CD4-positive, alpha-beta T cell treated with Interleukin-15 for 1 hour (primary cell): ENCODE data around the gene ACKR3.

ENCODE experiments used
- DNase-seq: peaks from one replicate; pipeline ENCODE4 v3.0.0-alpha.2; 2020

The ACKR3 gene

DNA sequence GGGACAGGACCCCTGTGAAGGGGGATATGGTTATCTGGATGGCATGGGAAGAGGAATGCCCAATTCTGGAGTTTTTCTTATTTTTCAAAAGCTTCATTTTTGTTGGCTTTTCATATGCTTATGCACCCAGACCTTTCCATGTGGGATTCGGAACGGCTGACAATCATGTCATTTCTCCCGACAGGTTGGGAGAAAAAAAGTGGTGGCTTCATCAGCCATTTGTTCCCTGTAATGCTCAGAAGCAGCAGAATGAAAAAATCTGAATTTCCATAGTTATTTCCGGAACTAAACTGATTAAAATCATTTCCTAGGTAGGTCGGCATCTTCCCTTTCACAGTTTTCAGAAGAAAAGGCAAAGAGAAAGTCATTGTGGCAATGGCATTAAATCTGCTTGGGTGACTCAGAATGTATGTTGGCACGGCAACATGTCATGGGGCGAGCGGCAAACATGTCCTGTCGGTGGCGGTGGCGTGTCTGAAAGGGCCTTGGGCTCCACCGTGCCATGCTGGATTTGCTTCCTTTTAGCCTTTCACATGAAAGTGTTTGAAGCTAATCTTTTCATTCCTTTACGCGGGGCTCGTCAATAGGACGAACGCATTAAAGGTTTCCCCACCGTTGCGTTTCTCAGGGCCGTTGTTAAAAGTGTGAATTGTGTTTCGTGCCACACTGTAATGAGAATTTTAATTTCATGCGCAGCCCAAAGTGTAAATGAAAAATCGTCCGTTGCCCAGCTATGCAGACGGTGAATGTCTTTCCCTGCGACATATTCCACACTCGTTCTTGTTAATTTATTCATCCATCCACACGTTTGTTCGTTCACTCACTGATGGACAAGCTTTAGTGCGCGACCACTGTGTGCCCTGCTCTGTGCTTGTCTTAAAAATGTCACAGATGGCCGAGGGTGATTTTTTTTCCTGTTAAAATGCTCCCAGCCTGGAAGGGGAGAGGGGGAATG lies 18.5 kb downstream of the ACKR3 start:
- peak; percentile 10 for DNase-seq

DNA sequence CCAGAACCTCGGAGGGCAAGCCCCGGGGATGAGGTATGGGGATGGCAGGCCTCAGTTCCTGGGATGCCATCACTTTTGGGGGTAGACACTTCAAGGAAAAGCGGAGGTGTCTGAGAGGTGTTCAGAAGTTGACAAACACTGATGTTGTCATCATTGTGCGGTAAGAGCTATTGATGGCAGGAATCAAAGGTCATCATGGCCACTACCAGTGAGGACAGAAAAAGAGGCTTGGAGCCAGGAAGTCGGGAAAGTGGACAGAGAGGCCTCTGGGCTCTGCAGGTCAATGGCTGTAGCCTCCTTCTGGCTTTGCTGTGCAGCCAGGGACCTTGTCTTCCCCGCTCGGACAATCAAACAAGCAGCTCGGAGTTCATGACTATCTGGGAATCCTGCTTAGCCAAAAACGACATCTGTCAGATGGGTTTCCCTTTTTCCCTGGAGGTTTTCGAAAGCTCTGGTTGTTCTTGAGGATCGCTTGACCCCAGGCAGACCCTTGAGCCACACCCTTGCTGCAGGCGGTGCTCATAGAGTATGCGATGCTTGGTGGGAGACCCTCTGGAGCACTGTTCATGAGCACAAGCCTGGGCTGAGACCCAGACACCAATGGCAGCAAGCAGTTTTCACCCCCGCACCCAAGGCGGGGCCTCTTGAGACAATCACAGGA lies 19.4 kb downstream of the ACKR3 start:
- no peak for DNase-seq

DNA sequence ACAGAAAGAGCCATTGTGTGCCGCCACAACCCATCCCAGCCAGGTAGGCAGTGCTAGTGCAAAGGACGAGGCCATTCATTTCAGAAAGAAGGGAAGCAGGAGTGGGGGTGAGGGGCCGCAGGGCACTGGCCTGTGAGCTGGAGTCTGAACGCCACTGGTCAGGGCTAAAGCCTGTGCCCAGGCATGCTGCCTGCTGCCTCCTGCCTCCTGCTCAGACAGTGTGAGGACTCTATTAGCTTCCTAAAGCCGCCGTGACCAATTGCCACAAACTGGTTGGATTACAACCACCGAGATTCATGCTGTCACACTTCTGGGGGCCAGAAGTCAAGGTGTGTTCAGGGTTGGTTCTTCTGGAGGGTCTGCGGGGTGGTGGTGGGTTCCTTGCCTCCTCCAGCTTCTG lies 21.2 kb downstream of the ACKR3 start:
- no peak for DNase-seq

DNA sequence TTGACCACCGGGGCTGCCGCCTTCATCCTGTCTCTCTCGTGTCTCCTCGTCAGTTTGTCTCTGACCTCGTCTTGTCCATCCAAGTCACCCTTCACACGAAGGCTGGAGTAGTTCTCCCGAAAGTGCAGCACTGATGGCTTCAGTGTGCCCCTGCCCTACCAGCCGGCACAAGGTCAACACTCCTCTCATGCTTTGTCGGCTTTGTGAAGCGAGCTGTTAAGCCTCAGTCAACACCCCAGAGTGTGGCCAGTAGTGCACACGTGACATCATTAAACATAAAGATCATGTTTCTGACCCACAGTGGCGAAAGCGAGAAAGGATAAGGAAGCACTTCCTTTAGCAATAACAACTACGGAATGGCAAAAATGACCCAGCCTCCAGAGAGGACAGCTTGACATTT lies 23.2 kb downstream of the ACKR3 start:
- DNase-seq = no peak

DNA sequence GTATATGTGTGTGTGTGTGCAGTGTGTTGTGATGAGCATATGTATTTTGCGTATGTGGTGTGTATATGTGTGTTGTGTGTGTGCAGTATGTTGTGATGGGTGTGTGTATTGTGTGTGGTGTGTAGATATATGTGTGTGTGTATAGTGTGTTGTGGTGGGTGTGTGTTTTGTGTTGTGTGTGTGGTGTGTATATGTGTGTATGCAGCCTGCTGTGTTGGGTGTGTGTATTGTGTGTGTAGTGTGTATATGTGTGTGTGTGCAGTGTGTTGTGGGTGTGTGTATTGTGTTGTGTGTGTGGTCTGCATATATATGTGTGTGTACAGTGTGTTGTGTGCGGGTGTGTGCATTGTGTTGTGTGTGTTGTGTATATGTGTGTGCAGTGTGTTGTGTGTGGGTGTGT lies 23.9 kb downstream of the ACKR3 start:
- no peak for DNase-seq

DNA sequence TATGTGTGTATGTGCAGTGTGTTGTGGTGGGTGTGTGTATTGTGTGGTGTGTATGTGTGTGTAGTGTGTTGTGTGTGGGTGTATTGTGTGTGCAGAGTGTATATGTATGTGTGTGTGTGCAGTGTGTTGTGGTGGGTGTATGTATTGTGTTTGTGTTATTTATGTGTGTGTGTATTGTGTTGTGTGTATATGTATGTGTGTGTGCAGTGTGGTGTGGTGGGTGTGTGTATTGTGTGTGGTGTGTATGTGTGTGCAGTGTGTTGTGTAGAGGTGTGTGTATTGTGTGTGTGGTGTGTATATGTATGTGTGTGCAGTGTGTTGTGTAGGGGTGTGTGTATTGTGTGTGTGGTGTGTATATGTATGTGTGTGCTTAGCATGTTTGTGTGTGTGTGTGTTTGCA lies 24.3 kb downstream of the ACKR3 start:
- no peak for DNase-seq

DNA sequence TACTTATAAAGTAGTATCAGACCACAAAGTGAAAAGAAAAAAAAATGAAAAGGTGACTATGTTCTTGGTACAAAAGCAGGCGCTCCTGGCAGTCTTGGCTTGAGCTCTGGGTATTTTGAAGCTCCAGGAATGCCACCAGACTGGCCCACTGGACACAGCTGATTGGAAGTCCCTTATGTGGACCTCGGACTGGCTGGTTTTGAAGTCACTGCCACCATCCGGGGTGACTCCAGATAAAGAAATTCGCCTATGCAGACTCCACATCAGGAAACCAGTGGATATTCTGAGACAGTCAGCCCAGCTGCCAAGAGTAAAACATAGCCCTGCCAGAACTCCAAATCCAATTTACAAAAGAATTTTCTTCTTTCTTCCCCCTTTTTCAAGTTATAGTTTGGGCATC lies 28.0 kb downstream of the ACKR3 start:
- DNase-seq = no peak

DNA sequence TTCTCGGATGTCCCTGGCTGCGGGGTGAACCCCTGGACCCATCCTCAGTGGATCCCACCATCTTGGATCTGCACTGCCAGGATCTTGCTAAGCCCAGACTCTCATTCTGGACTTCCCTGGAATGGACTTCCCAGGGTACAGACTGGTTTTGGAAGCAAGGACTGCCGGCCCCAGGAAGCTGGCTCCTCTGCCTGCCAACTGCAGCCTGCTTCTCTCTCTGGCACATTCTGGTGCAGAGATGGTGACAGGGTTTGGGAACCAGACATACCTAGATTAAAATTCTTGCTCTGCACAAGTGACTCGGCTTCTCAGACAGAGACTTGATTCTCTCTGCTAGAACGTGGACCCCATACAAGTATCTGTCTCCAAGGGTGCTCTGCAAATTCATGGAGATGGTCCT lies 29.4 kb downstream of the ACKR3 start:
- no peak for DNase-seq

DNA sequence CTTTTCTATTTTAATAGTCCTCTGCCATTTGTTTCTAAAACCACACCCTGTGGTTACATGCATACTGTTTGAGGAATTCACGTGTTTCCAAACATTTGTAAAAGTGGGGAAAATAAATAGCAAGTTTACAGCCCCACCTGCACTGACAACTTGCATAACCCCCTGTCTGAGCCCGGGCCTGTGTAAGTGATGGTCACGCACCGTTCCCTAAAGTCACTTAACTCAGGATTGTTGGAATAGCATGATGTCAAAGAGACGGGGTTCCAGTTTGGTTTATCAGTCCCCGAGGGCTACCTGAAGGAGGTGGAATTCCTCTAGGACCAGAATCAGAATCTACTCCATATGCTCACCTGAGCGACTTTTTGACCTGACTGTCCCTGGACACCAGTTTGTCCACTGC lies 30.5 kb downstream of the ACKR3 start:
- no peak for DNase-seq

DNA sequence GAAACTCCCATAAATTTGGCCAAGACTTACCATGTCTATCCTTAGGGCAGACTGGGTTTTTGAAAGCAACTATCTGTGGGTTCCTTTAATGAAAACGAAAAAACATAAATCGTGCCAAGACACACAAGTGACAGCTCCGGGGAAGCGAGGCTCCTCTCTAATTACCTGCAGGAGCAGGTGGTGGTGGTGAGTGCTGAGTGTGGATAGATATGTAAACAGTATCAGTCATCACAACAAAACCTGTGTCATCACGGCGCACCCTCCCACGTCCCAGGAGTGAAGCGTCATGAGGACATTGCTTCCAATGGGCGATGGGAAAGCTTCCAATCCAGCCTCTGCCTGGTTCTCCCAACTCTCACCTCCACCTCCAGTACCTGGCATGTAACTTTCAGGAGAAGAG lies 31.3 kb downstream of the ACKR3 start:
- DNase-seq = no peak

DNA sequence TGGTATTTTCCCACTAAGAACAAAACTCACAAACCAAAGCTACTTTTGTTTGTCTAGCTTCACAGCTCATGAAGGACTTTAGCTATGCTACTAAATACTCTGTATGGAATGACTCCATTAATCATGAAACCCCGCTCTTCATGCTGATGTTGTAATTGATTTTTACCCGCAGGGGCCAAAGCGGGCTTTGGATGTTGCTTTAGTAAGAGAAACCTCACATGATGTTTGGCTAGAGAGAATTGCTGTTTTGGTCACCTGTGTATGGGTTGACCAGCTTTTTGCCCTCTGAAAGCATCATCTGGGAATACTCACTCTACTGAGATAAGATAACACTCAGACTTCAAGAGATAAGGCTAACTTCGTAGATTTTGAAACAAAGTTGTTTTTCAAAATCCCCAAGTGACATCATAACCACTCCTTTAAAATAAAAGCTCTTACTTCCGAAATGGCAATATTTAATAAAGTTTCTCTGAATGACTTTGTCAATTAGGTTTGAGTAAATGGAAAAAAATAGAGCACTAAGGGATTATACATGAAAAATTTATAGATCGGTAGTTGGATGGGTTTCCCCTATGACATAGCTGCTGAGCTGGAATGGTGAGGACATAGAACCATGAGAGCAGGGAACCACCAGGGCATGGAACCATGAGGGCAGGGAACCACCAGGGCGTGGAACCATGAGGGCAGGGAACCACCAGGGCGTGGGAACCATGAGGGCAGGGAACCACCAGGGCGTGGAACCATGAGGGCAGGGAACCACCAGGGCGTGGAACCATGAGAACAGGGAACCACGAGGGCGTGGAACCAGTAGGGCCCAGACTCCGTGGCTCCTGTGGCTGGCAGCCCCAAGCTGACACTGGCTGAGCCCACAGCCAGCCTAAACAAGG lies 31.9 kb downstream of the ACKR3 start:
- DNase-seq = no peak

DNA sequence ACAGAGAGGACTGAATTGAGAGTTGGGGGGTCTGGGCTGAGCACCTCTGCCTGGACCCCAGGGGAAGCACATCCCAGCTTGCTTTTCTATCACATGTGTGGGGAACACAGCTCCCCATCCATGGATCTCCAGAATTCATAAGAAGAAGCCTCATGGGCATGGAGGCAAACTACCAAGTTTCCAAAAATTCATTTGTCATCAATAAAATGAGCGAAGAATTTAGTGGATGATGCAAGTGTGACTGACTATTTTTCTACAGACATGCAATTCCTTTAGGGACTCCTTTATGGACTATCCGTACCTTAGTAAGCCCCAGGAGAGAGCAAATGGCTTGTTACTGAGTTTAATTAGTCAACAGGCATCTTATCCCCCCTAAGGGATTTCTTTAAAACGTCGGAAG lies 33.1 kb downstream of the ACKR3 start:
- DNase-seq = no peak

DNA sequence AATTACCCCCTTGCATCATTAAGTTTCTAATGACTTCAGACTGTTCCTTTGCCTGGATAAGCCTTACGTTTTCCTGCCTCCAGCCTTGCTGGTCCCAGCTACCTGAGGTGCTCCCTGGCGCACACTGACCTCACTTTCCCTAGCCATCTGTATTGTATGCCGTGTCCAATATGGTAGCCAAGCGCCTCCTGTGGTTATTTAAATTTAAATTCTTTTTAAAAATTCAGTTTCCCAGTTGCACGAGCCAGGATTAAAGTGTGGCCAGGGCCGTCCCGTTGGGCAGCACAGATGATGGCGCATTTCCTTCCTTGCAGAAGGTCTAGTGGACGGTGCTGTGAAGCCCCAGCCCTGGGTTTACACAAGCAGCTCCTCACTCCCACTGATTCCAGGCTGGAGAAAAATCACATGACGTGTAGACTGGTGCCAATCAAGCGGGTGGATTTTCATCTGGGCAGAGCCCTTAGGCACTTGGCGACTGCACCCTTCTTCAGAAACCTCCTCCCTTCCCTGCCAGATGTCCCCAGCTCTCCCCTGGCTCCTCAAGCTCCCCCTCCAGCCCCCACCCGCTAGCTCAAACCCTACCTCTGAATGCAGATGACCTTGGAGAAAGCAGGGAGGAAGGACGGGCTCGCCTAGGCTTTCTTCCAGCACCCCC lies 33.9 kb downstream of the ACKR3 start:
- no peak for DNase-seq

DNA sequence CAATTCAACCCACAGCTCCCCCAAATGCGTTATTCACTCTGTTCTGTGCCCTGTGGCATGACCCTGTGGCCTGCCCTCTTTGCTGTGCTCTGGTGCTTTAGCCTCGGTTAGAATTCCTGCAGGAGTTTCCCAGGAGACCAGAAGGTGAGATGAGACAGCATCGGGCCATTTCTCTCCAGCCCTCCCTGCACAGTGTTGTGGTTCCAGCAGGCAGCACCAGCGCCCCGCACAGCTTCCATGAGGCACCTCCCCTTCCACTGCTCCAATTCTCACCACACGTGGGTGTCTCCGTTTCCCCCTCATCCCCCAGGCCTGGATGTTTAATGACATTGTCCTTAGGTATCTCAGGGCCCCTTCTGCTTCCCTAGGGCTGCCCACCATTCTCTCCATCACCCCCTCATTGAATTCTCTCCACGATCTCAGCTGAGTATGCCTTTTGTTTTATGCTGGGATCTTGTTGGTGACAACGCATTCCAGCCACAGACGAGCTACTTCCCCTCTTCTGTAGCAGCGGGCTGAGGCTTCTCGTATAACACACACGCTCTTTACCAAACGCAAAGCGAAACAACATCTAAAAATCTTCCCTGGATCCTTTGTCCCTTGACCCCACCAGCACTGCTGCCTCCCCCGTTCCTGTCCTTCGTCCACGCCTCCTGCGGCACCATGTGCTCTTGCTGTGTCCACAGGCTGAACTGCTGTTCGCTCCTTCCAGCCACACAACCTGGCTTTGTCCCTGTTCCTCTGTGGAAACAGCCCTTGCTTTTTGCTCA lies 35.1 kb downstream of the ACKR3 start:
- no peak for DNase-seq

DNA sequence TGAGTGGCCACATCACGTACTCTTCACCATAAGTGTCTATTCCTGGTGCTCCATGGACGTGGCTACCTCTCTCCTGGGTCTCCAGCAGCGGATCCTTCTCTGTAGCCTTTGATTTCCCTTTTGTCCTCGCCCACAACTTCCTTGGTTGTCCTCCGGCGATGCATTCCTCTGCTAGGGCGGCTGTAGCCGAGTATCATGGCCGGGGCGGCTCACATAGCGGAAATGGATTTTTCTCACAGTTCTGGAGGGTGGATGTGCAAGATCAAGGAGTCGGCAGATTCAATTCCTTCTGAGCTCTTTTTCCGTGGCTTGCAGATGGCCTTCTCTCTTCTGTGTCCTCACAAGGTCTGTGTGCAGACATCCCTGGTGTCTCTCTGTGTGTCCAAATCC lies 35.7 kb downstream of the ACKR3 start:
- DNase-seq = no peak

DNA sequence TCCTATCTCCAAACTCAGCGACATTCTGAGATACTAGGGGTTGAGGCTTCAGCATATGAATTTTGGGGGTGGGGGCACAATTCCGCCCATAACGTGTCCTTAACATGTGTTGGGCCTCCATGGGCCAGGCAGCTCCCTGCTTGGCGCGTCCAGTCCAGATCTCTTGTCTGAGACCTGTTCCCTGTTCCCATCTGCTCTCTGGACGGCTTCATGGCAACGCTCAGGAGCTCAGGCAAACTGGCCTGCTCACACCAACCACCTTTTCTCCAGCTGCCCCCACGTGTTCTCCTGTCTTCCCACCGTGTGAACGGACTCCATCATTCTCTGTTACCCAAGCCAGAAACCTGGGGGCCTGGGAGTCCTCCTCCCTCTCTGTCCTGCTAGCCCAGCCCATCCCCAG lies 36.4 kb downstream of the ACKR3 start:
- DNase-seq = no peak

DNA sequence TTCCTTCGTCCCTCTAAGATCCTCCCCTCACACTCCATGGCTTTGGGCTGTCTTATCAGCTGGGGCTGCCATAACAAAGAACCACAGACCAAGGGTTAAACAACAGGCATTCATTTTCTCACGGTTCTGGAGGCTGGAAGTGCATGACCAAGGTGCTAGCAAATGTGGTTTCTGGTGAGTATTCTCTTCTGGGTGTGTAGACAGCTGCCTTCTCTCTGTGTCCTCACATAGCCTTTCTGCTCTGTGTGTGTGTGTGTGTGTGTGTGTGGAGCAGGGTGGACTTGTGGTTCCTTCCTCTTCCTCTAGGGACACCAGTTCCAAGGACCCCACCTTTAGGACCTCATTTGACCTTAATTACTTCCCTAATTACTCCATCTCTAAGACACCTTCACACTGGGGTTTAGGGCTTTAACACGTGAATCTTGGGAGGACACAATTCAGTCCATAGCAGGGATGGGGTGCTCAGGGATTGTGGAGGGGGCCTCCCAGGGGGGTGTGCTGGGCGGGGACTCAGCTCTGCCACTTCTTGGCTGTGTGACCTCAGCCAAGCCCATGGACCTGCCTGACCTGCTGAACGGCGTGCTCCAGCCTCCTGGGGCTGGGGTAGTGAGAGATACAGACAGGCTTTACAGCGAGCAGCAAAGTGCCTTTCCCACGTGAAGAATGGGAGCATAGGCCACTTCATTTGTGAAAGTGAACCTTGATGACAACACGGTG lies 38.0 kb downstream of the ACKR3 start:
- DNase-seq = peak; percentile 41

DNA sequence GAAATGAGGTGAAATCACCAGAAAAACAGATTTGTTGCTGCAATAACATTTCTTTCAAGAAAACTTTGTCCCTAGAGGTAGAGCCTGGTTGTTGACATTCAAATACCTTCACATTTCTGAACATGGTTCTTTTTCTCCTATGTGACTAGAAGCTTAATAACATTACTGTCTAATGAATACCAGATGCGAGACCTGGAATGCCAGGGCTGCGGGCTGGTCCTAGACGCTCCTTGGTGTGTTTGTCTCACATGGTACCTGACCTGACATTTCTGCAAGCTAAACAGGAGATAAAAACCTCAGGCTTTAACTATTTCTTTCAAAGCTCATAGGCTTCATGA lies 38.5 kb downstream of the ACKR3 start:
- no peak for DNase-seq

DNA sequence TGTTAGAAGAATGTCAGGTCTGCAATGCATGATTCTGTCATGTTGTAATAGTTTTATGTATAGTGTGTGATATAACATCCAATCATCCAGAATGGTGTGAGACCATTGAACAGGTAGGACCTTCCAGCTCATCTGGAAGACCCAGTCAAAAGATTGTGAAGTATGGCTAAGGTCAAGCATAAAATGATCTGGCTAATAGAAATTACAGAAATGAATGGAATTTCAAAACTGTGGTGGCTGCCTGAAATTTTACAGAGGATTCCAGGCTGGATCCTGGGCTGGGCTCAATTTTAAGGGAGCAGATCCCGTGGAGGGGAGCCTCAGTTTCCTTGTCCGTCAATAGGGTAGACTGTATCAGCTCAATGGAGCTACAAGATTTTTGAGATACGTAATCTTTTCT lies 39.1 kb downstream of the ACKR3 start:
- DNase-seq = no peak

DNA sequence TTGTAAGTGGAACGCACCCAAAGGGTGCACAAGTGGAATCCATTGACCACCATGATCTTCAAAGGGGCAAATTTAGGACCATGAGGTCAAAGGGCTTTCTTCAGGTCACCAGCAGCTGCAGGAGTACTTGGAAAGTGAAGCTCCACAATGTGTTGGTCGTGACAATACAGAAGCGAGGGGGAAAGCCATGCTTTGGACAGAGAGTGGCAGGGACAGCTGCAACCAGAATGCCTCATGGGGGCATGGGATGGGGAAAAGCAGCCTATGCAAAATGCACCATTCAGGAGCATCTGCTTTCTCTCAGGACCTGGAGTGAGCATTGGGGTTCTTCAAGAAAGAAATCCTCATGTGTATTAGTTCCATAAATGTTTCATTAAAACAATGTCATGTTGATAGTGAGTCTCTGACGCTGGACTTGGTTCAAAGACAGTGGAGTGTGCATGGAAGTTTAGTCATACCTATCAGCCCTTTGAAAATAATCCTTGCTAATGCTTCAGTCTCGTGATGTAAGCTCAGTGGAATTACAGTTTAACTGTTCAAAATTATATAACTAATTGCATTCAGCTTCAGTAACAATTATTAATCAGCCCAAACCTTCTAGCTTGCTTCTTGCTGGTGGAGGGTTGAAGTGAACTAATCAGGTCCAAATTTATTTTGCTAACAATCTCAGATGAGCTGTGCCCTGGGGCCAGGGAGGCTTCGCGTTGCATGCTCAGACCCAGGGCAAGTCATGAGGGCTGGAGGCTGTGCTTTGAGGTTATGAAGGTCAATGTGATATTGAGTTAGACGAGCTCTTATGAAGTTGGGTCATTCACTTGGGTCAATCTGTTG lies 41.6 kb downstream of the ACKR3 start:
- DNase-seq = no peak

DNA sequence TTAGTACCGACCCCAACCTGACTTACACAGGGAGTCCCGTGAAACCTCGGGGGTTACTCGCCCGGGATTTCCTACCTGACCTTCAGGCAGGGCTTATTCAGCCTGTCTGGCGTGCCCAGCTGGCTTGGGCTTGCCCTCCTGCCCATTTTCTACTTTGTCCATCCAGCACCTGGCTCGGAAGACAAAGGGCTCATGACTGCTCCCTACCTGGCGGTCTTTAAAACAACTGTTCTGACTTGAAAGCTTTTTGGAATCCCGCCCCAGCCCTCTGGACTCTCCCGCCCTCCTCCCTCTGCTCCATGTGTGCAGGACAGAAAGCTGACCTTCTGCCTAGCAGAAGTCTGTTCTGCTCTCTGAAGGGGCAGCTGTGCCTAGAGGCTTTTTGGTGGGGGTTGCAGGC lies 43.1 kb downstream of the ACKR3 start:
- no peak for DNase-seq
